Measurements from ENCODE around the gene NMNAT2.

NMNAT2 gene

GRCh38 chr1:183240526-183240825 lies 177.7 kb downstream of the NMNAT2 start:
- no peak for ATAC-seq
- TF ChIP-seq ISL1 (CRISPR knock-in tag; IDR thresholded peaks at IDR 0.05) (no peak), ARNTL (CRISPR knock-in tag; IDR thresholded peaks at IDR 0.05; ENCODE audit: borderline replicate concordance, low read depth) (no peak), PPARA (CRISPR knock-in tag; IDR thresholded peaks at IDR 0.05; ENCODE audit: borderline replicate concordance) (no peak), CSRNP3 (CRISPR knock-in tag; IDR thresholded peaks at IDR 0.05) (no peak), ZNF70 (CRISPR knock-in tag; IDR thresholded peaks at IDR 0.05) (no peak), RARB (CRISPR knock-in tag; IDR thresholded peaks at IDR 0.05) (no peak), ZFP30 (CRISPR knock-in tag; IDR thresholded peaks at IDR 0.05) (no peak), CREB5 (CRISPR knock-in tag; IDR thresholded peaks at IDR 0.05; ENCODE audit: low read depth) (no peak), GLIS3 (CRISPR knock-in tag; IDR thresholded peaks at IDR 0.05) (no peak)
- TF ChIP-seq, protein P1, sequence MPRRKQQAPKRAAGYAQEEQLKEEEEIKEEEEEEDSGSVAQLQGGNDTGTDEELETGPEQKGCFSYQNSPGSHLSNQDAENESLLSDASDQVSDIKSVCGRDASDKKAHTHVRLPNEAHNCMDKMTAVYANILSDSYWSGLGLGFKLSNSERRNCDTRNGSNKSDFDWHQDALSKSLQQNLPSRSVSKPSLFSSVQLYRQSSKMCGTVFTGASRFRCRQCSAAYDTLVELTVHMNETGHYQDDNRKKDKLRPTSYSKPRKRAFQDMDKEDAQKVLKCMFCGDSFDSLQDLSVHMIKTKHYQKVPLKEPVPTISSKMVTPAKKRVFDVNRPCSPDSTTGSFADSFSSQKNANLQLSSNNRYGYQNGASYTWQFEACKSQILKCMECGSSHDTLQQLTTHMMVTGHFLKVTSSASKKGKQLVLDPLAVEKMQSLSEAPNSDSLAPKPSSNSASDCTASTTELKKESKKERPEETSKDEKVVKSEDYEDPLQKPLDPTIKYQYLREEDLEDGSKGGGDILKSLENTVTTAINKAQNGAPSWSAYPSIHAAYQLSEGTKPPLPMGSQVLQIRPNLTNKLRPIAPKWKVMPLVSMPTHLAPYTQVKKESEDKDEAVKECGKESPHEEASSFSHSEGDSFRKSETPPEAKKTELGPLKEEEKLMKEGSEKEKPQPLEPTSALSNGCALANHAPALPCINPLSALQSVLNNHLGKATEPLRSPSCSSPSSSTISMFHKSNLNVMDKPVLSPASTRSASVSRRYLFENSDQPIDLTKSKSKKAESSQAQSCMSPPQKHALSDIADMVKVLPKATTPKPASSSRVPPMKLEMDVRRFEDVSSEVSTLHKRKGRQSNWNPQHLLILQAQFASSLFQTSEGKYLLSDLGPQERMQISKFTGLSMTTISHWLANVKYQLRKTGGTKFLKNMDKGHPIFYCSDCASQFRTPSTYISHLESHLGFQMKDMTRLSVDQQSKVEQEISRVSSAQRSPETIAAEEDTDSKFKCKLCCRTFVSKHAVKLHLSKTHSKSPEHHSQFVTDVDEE (CRISPR knock-in tag; IDR thresholded peaks at IDR 0.05) = no peak

DNA sequence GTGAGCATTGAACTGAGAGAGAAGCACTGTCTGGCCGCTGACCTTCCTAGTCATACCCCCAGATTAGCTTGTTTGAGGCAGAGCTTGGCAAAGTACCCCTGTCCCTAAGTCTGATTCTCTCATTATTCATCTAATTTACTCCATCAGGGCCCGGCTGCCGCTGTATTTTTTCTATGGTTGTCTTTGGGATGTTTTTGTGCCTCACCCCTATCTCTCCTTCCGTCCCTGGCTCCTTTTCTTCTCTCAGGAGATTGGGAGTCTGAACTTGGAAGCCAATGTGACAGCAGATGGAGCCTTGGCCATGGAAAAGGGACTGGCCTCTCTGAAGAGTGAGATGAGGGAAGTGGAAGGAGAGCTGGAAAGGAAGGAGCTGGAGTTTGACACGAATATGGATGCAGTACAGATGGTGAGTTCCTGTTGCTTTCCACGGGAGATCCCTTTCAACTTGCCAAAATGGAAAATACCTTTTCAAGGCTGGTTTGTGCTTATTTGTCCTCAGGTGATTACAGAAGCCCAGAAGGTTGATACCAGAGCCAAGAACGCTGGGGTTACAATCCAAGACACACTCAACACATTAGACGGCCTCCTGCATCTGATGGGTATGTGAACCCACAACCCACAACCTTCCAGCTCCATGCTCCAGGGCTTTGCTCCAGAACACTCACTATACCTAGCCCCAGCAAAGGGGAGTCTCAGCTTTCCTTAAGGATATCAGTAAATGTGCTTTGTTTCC lies 178.2 kb downstream of the NMNAT2 start:
- no peak for ATAC-seq
- TF ChIP-seq ESRRG (CRISPR knock-in tag; IDR thresholded peaks at IDR 0.05) (no peak), ZNF8 (CRISPR knock-in tag; IDR thresholded peaks at IDR 0.05) (no peak), ARNTL (CRISPR knock-in tag; IDR thresholded peaks at IDR 0.05; ENCODE audit: borderline replicate concordance, low read depth) (no peak), TCF4 (CRISPR knock-in tag; IDR thresholded peaks at IDR 0.05; ENCODE audit: borderline replicate concordance) (no peak), PATZ1 (CRISPR knock-in tag; IDR thresholded peaks at IDR 0.05; ENCODE audit: borderline replicate concordance) (no peak), TOX (CRISPR knock-in tag; IDR thresholded peaks at IDR 0.05; ENCODE audit: borderline replicate concordance) (no peak), ZC3H10 (CRISPR knock-in tag; IDR thresholded peaks at IDR 0.05) (no peak), ZNF70 (CRISPR knock-in tag; IDR thresholded peaks at IDR 0.05) (no peak), GLIS3 (CRISPR knock-in tag; IDR thresholded peaks at IDR 0.05) (no peak), RARB (CRISPR knock-in tag; IDR thresholded peaks at IDR 0.05) (no peak), CREB5 (CRISPR knock-in tag; IDR thresholded peaks at IDR 0.05; ENCODE audit: low read depth) (no peak)
- TF ChIP-seq, protein P1 (CRISPR knock-in tag; IDR thresholded peaks at IDR 0.05) = no peak
- TF ChIP-seq, protein P2, sequence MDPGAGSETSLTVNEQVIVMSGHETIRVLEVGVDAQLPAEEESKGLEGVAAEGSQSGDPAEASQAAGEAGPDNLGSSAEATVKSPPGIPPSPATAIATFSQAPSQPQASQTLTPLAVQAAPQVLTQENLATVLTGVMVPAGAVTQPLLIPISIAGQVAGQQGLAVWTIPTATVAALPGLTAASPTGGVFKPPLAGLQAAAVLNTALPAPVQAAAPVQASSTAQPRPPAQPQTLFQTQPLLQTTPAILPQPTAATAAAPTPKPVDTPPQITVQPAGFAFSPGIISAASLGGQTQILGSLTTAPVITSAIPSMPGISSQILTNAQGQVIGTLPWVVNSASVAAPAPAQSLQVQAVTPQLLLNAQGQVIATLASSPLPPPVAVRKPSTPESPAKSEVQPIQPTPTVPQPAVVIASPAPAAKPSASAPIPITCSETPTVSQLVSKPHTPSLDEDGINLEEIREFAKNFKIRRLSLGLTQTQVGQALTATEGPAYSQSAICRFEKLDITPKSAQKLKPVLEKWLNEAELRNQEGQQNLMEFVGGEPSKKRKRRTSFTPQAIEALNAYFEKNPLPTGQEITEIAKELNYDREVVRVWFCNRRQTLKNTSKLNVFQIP (CRISPR knock-in tag; IDR thresholded peaks at IDR 0.05; ENCODE audit: borderline replicate concordance, low read depth) = no peak

Data from SK-N-SH treated with all-trans-retinoic acid at 6 μM for 48 hours (cell line).